Measurements from ENCODE around the gene ASB2. TPM values are rescaled to one million over a fixed set of nuclear protein-coding genes. Genes with fewer than 3 reads are reported as not detected.

Gene ASB2
- 251 TPM for total RNA-seq
- long read RNA-seq, transcript ASB2-201 (8 exons, 2,743 nt): minor isoform, 18 of 712 reads
- long read RNA-seq, transcript ASB2-202 (3 exons, 2,168 nt): minor isoform, 24 of 712 reads
- long read RNA-seq, transcript ASB2-203 (10 exons, 2,842 nt): major isoform, 520 of 712 reads
- long read RNA-seq, partial matches to known transcripts: 63 of 712 reads
- long read RNA-seq, other reads (novel, unspliced or antisense): 87 of 712 reads

- Histone ChIP-seq H3K27me3 (ENCODE audit: low read depth) (no peaks in the 10 kb centered on the region), H3K4me3 (peak within 1 kb of the TSS; percentile 67), H3K27ac (replicated peaks) (peak within 1 kb of the TSS; percentile 89), H3K36me3 (no peaks in the 10 kb centered on the region), H3K4me1 (peaks cover 68% of the 10 kb centered on the region), H3K9me3 (replicated peaks) (no peaks in the 10 kb centered on the region)
- TF ChIP-seq, protein P1, sequence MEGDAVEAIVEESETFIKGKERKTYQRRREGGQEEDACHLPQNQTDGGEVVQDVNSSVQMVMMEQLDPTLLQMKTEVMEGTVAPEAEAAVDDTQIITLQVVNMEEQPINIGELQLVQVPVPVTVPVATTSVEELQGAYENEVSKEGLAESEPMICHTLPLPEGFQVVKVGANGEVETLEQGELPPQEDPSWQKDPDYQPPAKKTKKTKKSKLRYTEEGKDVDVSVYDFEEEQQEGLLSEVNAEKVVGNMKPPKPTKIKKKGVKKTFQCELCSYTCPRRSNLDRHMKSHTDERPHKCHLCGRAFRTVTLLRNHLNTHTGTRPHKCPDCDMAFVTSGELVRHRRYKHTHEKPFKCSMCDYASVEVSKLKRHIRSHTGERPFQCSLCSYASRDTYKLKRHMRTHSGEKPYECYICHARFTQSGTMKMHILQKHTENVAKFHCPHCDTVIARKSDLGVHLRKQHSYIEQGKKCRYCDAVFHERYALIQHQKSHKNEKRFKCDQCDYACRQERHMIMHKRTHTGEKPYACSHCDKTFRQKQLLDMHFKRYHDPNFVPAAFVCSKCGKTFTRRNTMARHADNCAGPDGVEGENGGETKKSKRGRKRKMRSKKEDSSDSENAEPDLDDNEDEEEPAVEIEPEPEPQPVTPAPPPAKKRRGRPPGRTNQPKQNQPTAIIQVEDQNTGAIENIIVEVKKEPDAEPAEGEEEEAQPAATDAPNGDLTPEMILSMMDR (IDR thresholded peaks at IDR 0.05; ENCODE audit: borderline replicate concordance): no peak
- intact Hi-C loops (cut with micrococcal nuclease): no loop called here
- DNase-seq: no peak
These were observed at the start of gene ASB2 for GRCh38 chr14:93976477-93977057. Gene ASB2, minus strand, starts transcription at chr14:93976570. Its CDS starts 12,031 bp downstream, at chr14:93964539.

DNA sequence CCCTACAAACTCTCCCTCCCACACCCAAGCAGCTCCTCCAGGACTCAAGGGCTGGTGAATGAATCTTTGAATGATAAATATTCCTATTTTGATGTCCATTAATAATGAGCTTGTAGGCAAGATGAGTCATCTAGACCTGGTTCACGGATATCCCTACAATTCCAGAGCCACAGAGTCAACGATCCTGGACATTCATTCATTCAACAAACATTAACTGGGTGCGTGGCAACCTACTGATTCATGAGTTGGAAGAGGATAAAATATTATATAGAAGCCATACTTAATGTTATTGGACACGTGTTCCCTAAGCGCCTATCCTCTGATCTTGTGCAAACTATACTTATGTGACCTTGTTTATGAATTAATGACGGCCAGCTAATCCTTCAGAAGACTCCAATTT, 49.4 kb upstream of the ASB2 start:
- TF ChIP-seq, protein P1 (IDR thresholded peaks at IDR 0.05; ENCODE audit: borderline replicate concordance): no peak
- intact Hi-C loops (cut with micrococcal nuclease): no loop called here
- H3K9me3 ChIP-seq (replicated peaks): no peaks in the 10 kb centered on the region
- no peaks in the 10 kb centered on the region for H3K36me3 ChIP-seq
- H3K27me3 ChIP-seq (ENCODE audit: low read depth): no peaks in the 10 kb centered on the region
- peaks cover 7% of the 10 kb centered on the region for H3K4me1 ChIP-seq
- DNase-seq: no peak
- no peak overlapping the region for H3K27ac ChIP-seq (replicated peaks)
- H3K4me3 ChIP-seq: peak overlapping the region; percentile 82

DNA sequence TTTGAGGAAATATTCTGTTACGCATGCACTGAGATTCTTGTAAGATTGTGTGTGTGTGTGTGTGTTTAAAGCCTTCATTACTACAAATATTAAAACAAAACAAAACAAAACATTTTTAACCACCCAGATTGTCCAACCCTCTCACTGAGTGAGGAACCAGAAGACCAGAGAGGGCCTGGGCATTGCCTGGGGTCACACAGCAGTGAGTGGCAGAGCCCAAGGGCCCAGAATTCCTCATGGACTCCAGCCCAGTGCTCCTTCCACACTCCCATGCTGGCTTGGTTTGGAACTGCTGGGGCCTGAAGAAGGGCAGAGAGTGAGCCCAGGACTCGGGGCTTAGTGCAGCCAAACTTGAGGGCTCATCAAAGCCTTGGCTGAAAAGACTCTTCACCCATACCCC, 48.2 kb upstream of the ASB2 start:
- H3K36me3 ChIP-seq: no peaks in the 10 kb centered on the region
- no peak overlapping the region for H3K4me3 ChIP-seq
- no peaks in the 10 kb centered on the region for H3K9me3 ChIP-seq (replicated peaks)
- intact Hi-C loops (cut with micrococcal nuclease): no loop called here
- peaks cover 7% of the 10 kb centered on the region for H3K4me1 ChIP-seq
- DNase-seq: no peak
- no peaks in the 10 kb centered on the region for H3K27me3 ChIP-seq (ENCODE audit: low read depth)
- H3K27ac ChIP-seq (replicated peaks): no peak overlapping the region
- TF ChIP-seq, protein P1 (IDR thresholded peaks at IDR 0.05; ENCODE audit: borderline replicate concordance): no peak

- Histone ChIP-seq H3K9me3 (replicated peaks) (no peaks in the 10 kb centered on the region), H3K27me3 (ENCODE audit: low read depth) (no peaks in the 10 kb centered on the region), H3K4me3 (no peak overlapping the region), H3K36me3 (no peaks in the 10 kb centered on the region), H3K4me1 (peaks cover 7% of the 10 kb centered on the region), H3K27ac (replicated peaks) (no peak overlapping the region)
- intact Hi-C loops (cut with micrococcal nuclease): no loop called here
- TF ChIP-seq, protein P1 (IDR thresholded peaks at IDR 0.05; ENCODE audit: borderline replicate concordance): no peak
- DNase-seq: peak; percentile 1
These were observed 46.4 kb upstream of the ASB2 start for GRCh38 chr14:94022532-94023411.

- TF ChIP-seq, protein P1 (IDR thresholded peaks at IDR 0.05; ENCODE audit: borderline replicate concordance): no peak
- peaks cover 4% of the 10 kb centered on the region for H3K4me1 ChIP-seq
- no peak overlapping the region for H3K27ac ChIP-seq (replicated peaks)
- H3K36me3 ChIP-seq: no peaks in the 10 kb centered on the region
- no peaks in the 10 kb centered on the region for H3K27me3 ChIP-seq (ENCODE audit: low read depth)
- intact Hi-C loops (cut with micrococcal nuclease): no loop called here
- no peaks in the 10 kb centered on the region for H3K9me3 ChIP-seq (replicated peaks)
- no peak overlapping the region for H3K4me3 ChIP-seq
- peak; percentile 3 for DNase-seq
These were observed 45.2 kb upstream of the ASB2 start for GRCh38 chr14:94021416-94022157.

Data from left ventricle myocardium inferior (tissue), 1 donor.